B cell (primary cell): ENCODE data around the gene CYP1B1. TPM values are rescaled to one million over a fixed set of nuclear protein-coding genes. Genes with fewer than 3 reads are reported as not detected.
A peak's percentile ranks its signal among the peaks of the same experiment; 100 is the strongest.

Source experiments
- ATAC-seq: fragments of 200-7000 bp; cut with Tn5 transposase; one replicate; pipeline ENCODE4 v1.10.0; 2021; ENCODE audit warnings: low read depth, mild to moderate bottlenecking, moderate number of reproducible peaks, moderate library complexity
- CTCF ChIA-PET: fragments of 350-600 bp; sonication (Branson Sonifier 250); formaldehyde crosslinking; loops from one replicate; lab custom pipeline; 2021; ENCODE audit warnings: antibody characterized with exemption, inconsistent platforms; lab: Charles Lee
- POLR2A ChIA-PET: fragments of 350-600 bp; sonication (Branson Sonifier 250); formaldehyde crosslinking; loops from one replicate; lab custom pipeline; 2021; ENCODE audit warnings: antibody characterized with exemption; lab: Charles Lee
- DNase-seq: peaks from one replicate; pipeline ENCODE4 v3.0.0; 2013
- H2AFZ ChIP-seq: 2 replicates; pipeline ENCODE4 v1.6.1; 2012; ENCODE audit warnings: mild to moderate bottlenecking, low read depth, low read length; ENCODE audit not compliant: insufficient read depth, poor library complexity, severe bottlenecking
- H3K27ac ChIP-seq, 2 donors: 1 replicate in 1 of 2; 2 replicates in 1 of 2; pipeline ENCODE4 v1.5.1; 2012 to 2013; ENCODE audit warnings: low read length in 2 of 2, mild to moderate bottlenecking in 2 of 2, moderate library complexity in 1 of 2
- H3K27me3 ChIP-seq, 4 experiments: fragments of 200-600 bp in 1 of 4; sonication (generic) in 1 of 4; replicated peaks in 1 of 4; 1 replicate in 2 of 4; 2 replicates in 2 of 4; pipeline versions ENCODE4 v1.6.1 to v1.7.0; 2013 to 2016; ENCODE audit warnings: low read length in 3 of 4, mild to moderate bottlenecking in 2 of 4, mixed read lengths in 1 of 4, moderate library complexity in 1 of 4; ENCODE audit not compliant: insufficient read depth in 4 of 4, control insufficient read depth in 3 of 4; ENCODE audit errors: control extremely low read depth in 1 of 4
- H3K36me3 ChIP-seq, 2 experiments: replicated peaks in 1 of 2; 1 replicate in 1 of 2; 2 replicates in 1 of 2; pipeline versions ENCODE4 v1.6.1 to v1.7.1; 2013; ENCODE audit warnings: low read length in 1 of 2; ENCODE audit not compliant: insufficient read depth in 2 of 2, control insufficient read depth in 1 of 2; ENCODE audit errors: control extremely low read depth in 1 of 2, extremely low read depth in 1 of 2
- H3K4me1 ChIP-seq, 2 donors: fragments of 200-600 bp in 1 of 2; sonication (generic) in 1 of 2; 1 replicate in 1 of 2; 2 replicates in 1 of 2; pipeline versions ENCODE4 v1.5.1 to v1.6.1; 2013 to 2017; ENCODE audit warnings: low read length in 2 of 2; ENCODE audit not compliant: control insufficient read depth in 2 of 2, insufficient read depth in 2 of 2
- H3K4me2 ChIP-seq: replicated peaks from 2 replicates; pipeline ENCODE3; 2012; ENCODE audit warnings: mild to moderate bottlenecking, low read depth, low read length; ENCODE audit not compliant: poor library complexity, severe bottlenecking
- H3K4me3 ChIP-seq, 5 experiments: fragments of 200-600 bp in 1 of 5; sonication (generic) in 1 of 5; 1 replicate in 3 of 5; 2 replicates in 2 of 5; pipeline versions ENCODE4 v1.5.1 to v1.7.0; 2011 to 2016; ENCODE audit warnings: low read length in 4 of 5, mild to moderate bottlenecking in 4 of 5, low read depth in 2 of 5, control low read depth in 1 of 5, moderate library complexity in 1 of 5; ENCODE audit not compliant: insufficient read depth in 1 of 5; ENCODE audit errors: control extremely low read depth in 1 of 5, extremely low read depth in 1 of 5
- H3K79me2 ChIP-seq: fragments of 200-600 bp; sonication (generic); one replicate; pipeline ENCODE4 v1.6.0; 2016; ENCODE audit warnings: low read length; ENCODE audit not compliant: control insufficient read depth, insufficient read depth
- H3K9ac ChIP-seq: fragments of 200-600 bp; sonication (generic); 2 replicates; pipeline ENCODE4 v1.6.1; 2017; ENCODE audit warnings: mild to moderate bottlenecking, low read length, moderate library complexity
- H3K9me3 ChIP-seq, 3 donors: one replicate each; pipeline versions ENCODE4 v1.6.1 to v1.7.1; 2013; ENCODE audit warnings: low read length in 2 of 3; ENCODE audit not compliant: control insufficient read depth in 2 of 3, insufficient read depth in 1 of 3; ENCODE audit errors: control extremely low read depth in 1 of 3
- H4K20me1 ChIP-seq: 2 replicates; pipeline ENCODE4 v1.6.0; 2012; ENCODE audit warnings: mild to moderate bottlenecking, low read length; ENCODE audit not compliant: insufficient read depth, control insufficient read depth, poor library complexity, severe bottlenecking
- H3K27ac Mint-ChIP-seq: one replicate; pipeline ENCODE4 v1.8.0; 2021; ENCODE audit warnings: mixed read lengths
- H3K27me3 Mint-ChIP-seq: one replicate; pipeline ENCODE4 v1.8.0; 2021; ENCODE audit warnings: mixed read lengths
- H3K4me1 Mint-ChIP-seq: one replicate; pipeline ENCODE4 v1.8.0; 2021; ENCODE audit warnings: mixed read lengths
- H3K4me3 Mint-ChIP-seq: one replicate; pipeline ENCODE4 v1.8.0; 2021; ENCODE audit warnings: mixed read lengths
- H3K9me3 Mint-ChIP-seq: one replicate; pipeline ENCODE4 v1.8.0; 2022; ENCODE audit warnings: mixed read lengths; ENCODE audit not compliant: insufficient read depth
- EZH2 ChIP-seq: IDR thresholded peaks from 2 replicates; pipeline ENCODE4 v1.6.1; 2012; ENCODE audit warnings: borderline replicate concordance, low read depth, mild to moderate bottlenecking, moderate library complexity, low read length; ENCODE audit not compliant: insufficient read depth, poor library complexity, severe bottlenecking
- WGBS: methylation state at CpG from one replicate; pipeline ENCODE4 v1.1.5; 2013; ENCODE audit warnings: missing lambda C conversion rate; ENCODE audit not compliant: insufficient coverage; 5-methylcytosine and 5-hydroxymethylcytosine counted together
- intact Hi-C: fragments of 100-400 bp; cut with micrococcal nuclease; formaldehyde crosslinking; loops from one replicate; pipeline ENCODE4 v1.10.0; 2022
- polyA minus RNA-seq: library from RNA; depleted of rRNA, polyadenylated mRNA; stranded (reverse); fragments of >200 nt; gene quantifications from 2 replicates; pipeline ENCODE4 v1.2.3, GENCODE V29; 2012
- polyA plus RNA-seq: library from polyadenylated mRNA; depleted of rRNA; stranded (reverse); fragments of >200 nt; gene quantifications from 2 replicates; pipeline ENCODE4 v1.2.3, GENCODE V29; 2012
- total RNA-seq, 2 donors: library from RNA; stranded (reverse); fragments of 120-200 nt in 1 of 2; gene quantifications; 1 replicate in 1 of 2; 2 replicates in 1 of 2; pipeline versions ENCODE4 v1.2.3 to v1.2.4, GENCODE V29; 2013 to 2022
- TF ChIP-seq, protein P1 (sequence below): fragments of 200-600 bp; IDR thresholded peaks from one replicate; pipeline ENCODE4 v1.8.0; 2022; ENCODE audit warnings: antibody characterized with exemption, mild to moderate bottlenecking

CYP1B1 gene
- total RNA-seq (0.89 and 1.2 TPM in 2 replicates), polyA plus RNA-seq (0.31 and 1.5 TPM in 2 replicates), polyA minus RNA-seq (2.6 and 3.3 TPM in 2 replicates)
- total RNA-seq (2013) = 0.79 TPM

DNA sequence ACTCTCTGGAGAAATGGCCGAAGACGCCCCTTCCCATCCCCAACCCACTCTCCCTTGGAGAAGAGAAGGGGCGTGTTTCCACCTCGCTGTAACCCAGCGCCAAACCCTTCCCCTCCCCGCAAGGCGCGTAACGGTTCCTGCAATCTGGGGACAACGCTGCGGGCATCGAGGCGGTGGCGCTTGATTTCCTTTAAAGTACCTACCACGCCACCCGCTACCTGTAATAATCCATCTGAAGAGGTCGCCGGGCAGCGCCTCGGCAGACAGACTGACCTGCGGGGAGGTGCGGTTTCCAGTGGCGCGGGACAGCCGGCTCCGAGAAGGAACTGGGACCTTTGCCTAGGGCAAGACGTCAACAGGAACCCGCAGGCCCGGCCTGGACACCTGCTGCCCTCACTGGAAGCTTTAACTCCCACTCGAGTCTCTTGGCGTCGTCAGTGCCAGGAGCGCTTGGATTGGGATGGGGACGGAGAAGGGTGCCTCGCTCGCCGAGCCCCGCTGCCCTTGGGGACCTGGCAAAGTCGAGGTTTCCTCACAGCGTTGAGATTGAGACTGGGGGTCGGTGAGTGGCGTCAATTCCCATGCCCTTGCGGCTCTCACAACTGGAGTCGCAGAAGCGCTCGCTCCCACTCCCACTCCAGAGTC is at the start of gene CYP1B1:
Gene CYP1B1, minus strand, starts transcription at position 645 of the 645 bp plus-strand sequence. CDS start 763 bp downstream, outside the sequence.
- H3K9me3 ChIP-seq = peaks cover 0 to 22% (median 0%) of the 10 kb centered on the region in 3 donors
- WGBS = 6% methylated on average over 43 of the region's 46 CpGs
- ChIA-PET POLR2A (no interaction called here), CTCF (no interaction called here)
- Mint-ChIP-seq H3K27me3 (peaks cover 51% of the 10 kb centered on the region), H3K9me3 (no peaks in the 10 kb centered on the region), H3K4me3 (peak within 1 kb of the TSS; percentile 71), H3K27ac (no peak within 1 kb of the TSS), H3K4me1 (peaks cover 21% of the 10 kb centered on the region)
- H3K9ac ChIP-seq = peak within 1 kb of the TSS; percentile 60
- H3K4me3 ChIP-seq = peak within 1 kb of the TSS in 4 of 5 experiments; percentile 30 to 59 (median 44)
- H4K20me1 ChIP-seq = no peaks in the 10 kb centered on the region
- H3K27me3 ChIP-seq = peaks cover 0 to 66% (median 35%) of the 10 kb centered on the region in 4 experiments
- peaks cover 33 to 41% of the 10 kb centered on the region in 2 donors for H3K4me1 ChIP-seq
- peak within 1 kb of the TSS; percentile 90 for H3K4me2 ChIP-seq
- H2AFZ ChIP-seq = peak within 1 kb of the TSS; percentile 46
- no peaks in the 10 kb centered on the region for H3K36me3 ChIP-seq
- ATAC-seq (no peak), DNase-seq (peak; percentile 24)
- no peak within 1 kb of the TSS for H3K27ac ChIP-seq
- no peak for TF ChIP-seq EZH2
- TF ChIP-seq, protein P1, sequence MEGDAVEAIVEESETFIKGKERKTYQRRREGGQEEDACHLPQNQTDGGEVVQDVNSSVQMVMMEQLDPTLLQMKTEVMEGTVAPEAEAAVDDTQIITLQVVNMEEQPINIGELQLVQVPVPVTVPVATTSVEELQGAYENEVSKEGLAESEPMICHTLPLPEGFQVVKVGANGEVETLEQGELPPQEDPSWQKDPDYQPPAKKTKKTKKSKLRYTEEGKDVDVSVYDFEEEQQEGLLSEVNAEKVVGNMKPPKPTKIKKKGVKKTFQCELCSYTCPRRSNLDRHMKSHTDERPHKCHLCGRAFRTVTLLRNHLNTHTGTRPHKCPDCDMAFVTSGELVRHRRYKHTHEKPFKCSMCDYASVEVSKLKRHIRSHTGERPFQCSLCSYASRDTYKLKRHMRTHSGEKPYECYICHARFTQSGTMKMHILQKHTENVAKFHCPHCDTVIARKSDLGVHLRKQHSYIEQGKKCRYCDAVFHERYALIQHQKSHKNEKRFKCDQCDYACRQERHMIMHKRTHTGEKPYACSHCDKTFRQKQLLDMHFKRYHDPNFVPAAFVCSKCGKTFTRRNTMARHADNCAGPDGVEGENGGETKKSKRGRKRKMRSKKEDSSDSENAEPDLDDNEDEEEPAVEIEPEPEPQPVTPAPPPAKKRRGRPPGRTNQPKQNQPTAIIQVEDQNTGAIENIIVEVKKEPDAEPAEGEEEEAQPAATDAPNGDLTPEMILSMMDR = no peak
- intact Hi-C loops = no loop called here
- H3K79me2 ChIP-seq = no peaks in the 10 kb centered on the region

DNA sequence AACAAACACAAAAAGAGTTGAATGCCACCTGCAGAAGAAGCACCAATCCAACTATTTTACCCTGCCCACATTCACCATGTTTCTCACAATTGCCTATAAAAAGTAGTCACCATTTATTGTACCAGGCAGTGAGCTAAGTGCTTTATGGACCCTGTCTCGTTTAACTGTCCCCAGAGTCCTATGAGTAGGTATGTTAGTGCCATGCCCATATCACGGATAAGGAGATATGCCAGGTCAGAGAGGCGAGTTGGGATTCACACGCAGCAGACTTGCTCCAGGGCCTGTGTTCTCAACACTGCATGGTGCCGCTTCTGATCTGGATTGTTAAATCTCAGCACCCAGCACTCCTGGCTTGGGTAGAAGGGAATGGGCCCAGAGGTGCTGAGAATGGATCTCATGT is 49.1 kb upstream of the CYP1B1 start:
- no peak overlapping the region for H3K27ac Mint-ChIP-seq
- H3K4me2 ChIP-seq = no peak overlapping the region
- no peak for ATAC-seq
- no peak for TF ChIP-seq EZH2
- TF ChIP-seq, protein P1 = no peak
- H4K20me1 ChIP-seq = no peaks in the 10 kb centered on the region
- H3K27me3 ChIP-seq = no peaks in the 10 kb centered on the region
- peaks cover 1 to 11% (median 7%) of the 10 kb centered on the region in 3 donors for H3K9me3 ChIP-seq
- no peaks in the 10 kb centered on the region for H3K79me2 ChIP-seq
- H3K4me3 Mint-ChIP-seq = no peak overlapping the region
- WGBS = 92% methylated on average over 5 of the region's 5 CpGs
- POLR2A ChIA-PET = no interaction called here
- peaks cover 8% of the 10 kb centered on the region for H3K9me3 Mint-ChIP-seq
- H3K4me1 Mint-ChIP-seq = peaks cover 16% of the 10 kb centered on the region
- H2AFZ ChIP-seq = no peak overlapping the region
- no peak overlapping the region for H3K4me3 ChIP-seq
- H3K9ac ChIP-seq = no peak overlapping the region
- DNase-seq = no peak
- intact Hi-C loops = no loop called here
- CTCF ChIA-PET = interaction anchor here (1.1 kb wide), 1 partner anchor 9 kb away, joined by 3 read pairs; no protein-coding TSS in a partner anchor
- no peaks in the 10 kb centered on the region for H3K36me3 ChIP-seq
- H3K27me3 Mint-ChIP-seq = no peaks in the 10 kb centered on the region
- no peak overlapping the region for H3K27ac ChIP-seq
- peaks cover 0 to 6% of the 10 kb centered on the region in 2 donors for H3K4me1 ChIP-seq
